ENCODE data around the gene SGPP1.
"Not testable (repeated sequence)": the region's sequence is repeated elsewhere in the genome, so short reads cannot be mapped to it uniquely, and the experiment has no call there.

SGPP1 gene

GRCh38 chr14:63644741-63645140, 83.1 kb downstream of the SGPP1 start:
- DNase-seq (ENCODE audit: extremely low spot score, insufficient read length, low read depth) (no peak), FAIRE-seq (no peak)

GRCh38 chr14:63642656-63643382, 85.0 kb downstream of the SGPP1 start:
- FAIRE-seq (no peak), DNase-seq (ENCODE audit: extremely low spot score, insufficient read length, low read depth) (no peak)

- FAIRE-seq (no peak), DNase-seq (ENCODE audit: extremely low spot score, insufficient read length, low read depth) (peak; percentile 58)
Measured at GRCh38 chr14:63642229-63642611, 85.6 kb downstream of the SGPP1 start.

GRCh38 chr14:63641473-63642228, 86.2 kb downstream of the SGPP1 start, which contains the start of gene WDR89:
Gene WDR89 (minus strand): TSS chr14:63641871. CDS start chr14:63599942, 41,929 bp downstream.
- peak; percentile 86 for DNase-seq (ENCODE audit: extremely low spot score, insufficient read length, low read depth)
- peak; percentile 100 for FAIRE-seq

DNA sequence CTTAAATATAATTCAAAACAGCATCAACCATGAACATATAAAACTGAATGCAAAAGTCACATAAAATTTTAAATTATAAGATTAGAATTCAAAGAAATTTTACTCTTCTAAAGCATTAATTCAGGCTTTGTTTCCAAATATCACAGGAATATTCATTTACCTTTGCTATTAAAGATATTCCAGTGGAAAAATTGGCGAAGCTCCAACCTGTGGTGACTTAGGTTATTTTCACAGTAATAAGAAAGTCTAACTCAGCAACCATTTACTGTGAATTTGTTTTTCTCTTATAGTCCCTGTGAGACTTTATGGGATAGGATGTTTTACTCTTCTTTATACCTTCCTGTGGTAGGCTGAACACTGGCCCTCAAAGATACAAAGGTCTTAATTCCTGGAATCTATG, 89.4 kb downstream of the SGPP1 start:
- FAIRE-seq (no peak), DNase-seq (ENCODE audit: extremely low spot score, insufficient read length, low read depth) (no peak)

GRCh38 chr14:63636094-63636635, 91.7 kb downstream of the SGPP1 start:
- FAIRE-seq; DNase-seq (ENCODE audit: extremely low spot score, insufficient read length, low read depth): not testable (repeated sequence)
